IMR-90 (cell line): ENCODE results near the gene PIH1D1. TPM values are rescaled to one million over a fixed set of nuclear protein-coding genes. Genes with fewer than 3 reads are reported as not detected.

Experiments used
- ATAC-seq: fragments of 200-7000 bp; cut with Tn5 transposase; 2 replicates; pipeline ENCODE4 v1.9.1; 2020; ENCODE audit warnings: low read depth, mild to moderate bottlenecking, moderate library complexity
- BruUV-seq: library from RNA; stranded (reverse); fragments of 400-500 nt; replicated peaks from 2 replicates; lab custom pipeline; 2021; lab: Mats Ljungman, UMichigan
- CTCF ChIA-PET: fragments of 300-600 bp; formaldehyde crosslinking; extraction: SDS; loops from one replicate; lab custom pipeline; 2021; ENCODE audit warnings: antibody characterized with exemption; lab: Yijun Ruan, JAX
- POLR2A ChIA-PET: fragments of 300-600 bp; sonication (Branson Sonifier 250); formaldehyde crosslinking; loops from one replicate; lab custom pipeline; 2022; ENCODE audit warnings: antibody characterized with exemption; ENCODE audit not compliant: unreplicated experiment; lab: Charles Lee
- DNase-seq: peaks from one replicate; pipeline ENCODE4 v3.0.0; 2013
- H2AFZ ChIP-seq: replicated peaks from 2 replicates; pipeline ENCODE3; 2013; ENCODE audit warnings: low read length, mild to moderate bottlenecking; ENCODE audit not compliant: poor library complexity
- H2AK5ac ChIP-seq: 2 replicates; pipeline ENCODE4 v1.6.1; 2013; ENCODE audit warnings: low read depth, low read length, inconsistent platforms
- H2AK9ac ChIP-seq: replicated peaks from 2 replicates; pipeline ENCODE3; 2013; ENCODE audit warnings: mild to moderate bottlenecking, low read depth, low read length, moderate library complexity; ENCODE audit not compliant: poor library complexity
- H2BK120ac ChIP-seq: 2 replicates; pipeline ENCODE4 v1.6.1; 2013; ENCODE audit warnings: low read depth, low read length, inconsistent platforms
- H2BK15ac ChIP-seq: 3 replicates; pipeline ENCODE4 v1.6.1; 2013; ENCODE audit warnings: low read depth, low read length, inconsistent platforms
- H2BK20ac ChIP-seq: 2 replicates; pipeline ENCODE4 v1.6.1; 2013; ENCODE audit warnings: low read depth, mild to moderate bottlenecking, inconsistent platforms, low read length, moderate library complexity
- H2BK5ac ChIP-seq: 2 replicates; pipeline ENCODE4 v1.6.1; 2013; ENCODE audit warnings: mild to moderate bottlenecking, low read depth, low read length, inconsistent platforms; ENCODE audit not compliant: poor library complexity, severe bottlenecking
- H3K14ac ChIP-seq: replicated peaks from 2 replicates; pipeline ENCODE4 v1.6.1; 2013; ENCODE audit warnings: low read depth, low read length, inconsistent platforms
- H3K18ac ChIP-seq: 2 replicates; pipeline ENCODE4 v1.6.1; 2013; ENCODE audit warnings: low read depth, low read length, control low read depth
- H3K23ac ChIP-seq: 2 replicates; pipeline ENCODE4 v1.6.1; 2013; ENCODE audit warnings: low read depth, low read length, inconsistent platforms
- H3K27ac ChIP-seq: 2 replicates; pipeline ENCODE4 v1.5.1; 2013; ENCODE audit warnings: mild to moderate bottlenecking, control low read depth, low read length; ENCODE audit not compliant: insufficient read depth
- H3K27me3 ChIP-seq: 2 replicates; pipeline ENCODE4 v1.6.1; 2013; ENCODE audit warnings: low read length; ENCODE audit not compliant: control insufficient read depth, insufficient read depth
- H3K36me3 ChIP-seq: 2 replicates; pipeline ENCODE4 v1.6.1; 2013; ENCODE audit warnings: low read length, mixed read lengths; ENCODE audit not compliant: control insufficient read depth, insufficient read depth
- H3K4ac ChIP-seq: 2 replicates; pipeline ENCODE4 v1.6.1; 2013; ENCODE audit warnings: low read depth, low read length, inconsistent platforms
- H3K4me1 ChIP-seq: 2 replicates; pipeline ENCODE4 v1.6.1; 2013; ENCODE audit warnings: low read length, mixed read lengths; ENCODE audit not compliant: control insufficient read depth, insufficient read depth
- H3K4me2 ChIP-seq: 2 replicates; pipeline ENCODE4 v1.6.1; 2013; ENCODE audit warnings: low read depth, mild to moderate bottlenecking, control low read depth, low read length, moderate library complexity
- H3K4me3 ChIP-seq: 2 replicates; pipeline ENCODE4 v1.5.1; 2013; ENCODE audit warnings: low read depth, mild to moderate bottlenecking, control low read depth, low read length, moderate library complexity; ENCODE audit not compliant: insufficient read depth
- H3K56ac ChIP-seq: 2 replicates; pipeline ENCODE4 v1.6.1; 2013; ENCODE audit warnings: low read length, inconsistent platforms; ENCODE audit not compliant: insufficient read depth; ENCODE audit errors: extremely low read depth
- H3K79me1 ChIP-seq, 2 experiments: 2 replicates each; pipeline ENCODE4 v1.6.1; 2013; ENCODE audit warnings: low read length in 2 of 2, inconsistent platforms in 1 of 2, low read depth in 1 of 2
- H3K9ac ChIP-seq: 2 replicates; pipeline ENCODE4 v1.6.1; 2013; ENCODE audit warnings: low read depth, low read length, control low read depth
- H3K9me1 ChIP-seq: 2 replicates; pipeline ENCODE4 v1.6.1; 2013; ENCODE audit warnings: low read length, inconsistent platforms; ENCODE audit not compliant: insufficient read depth
- H3K9me3 ChIP-seq: 2 replicates; pipeline ENCODE4 v1.6.1; 2013; ENCODE audit warnings: low read length; ENCODE audit not compliant: control insufficient read depth, insufficient read depth
- H4K20me1 ChIP-seq: 2 replicates; pipeline ENCODE4 v1.6.1; 2013; ENCODE audit warnings: low read length, inconsistent platforms; ENCODE audit not compliant: insufficient read depth
- H4K5ac ChIP-seq: 2 replicates; pipeline ENCODE4 v1.6.1; 2013; ENCODE audit warnings: mild to moderate bottlenecking, low read depth, low read length, control low read depth
- H4K8ac ChIP-seq, 2 experiments: 2 replicates each; pipeline ENCODE4 v1.6.1; 2013; ENCODE audit warnings: low read depth in 2 of 2, low read length in 2 of 2, control low read depth in 1 of 2, inconsistent platforms in 1 of 2
- H4K91ac ChIP-seq: 2 replicates; pipeline ENCODE4 v1.6.1; 2013; ENCODE audit warnings: low read depth, low read length, inconsistent platforms; ENCODE audit not compliant: insufficient read depth
- BHLHE40 ChIP-seq: fragments of 150-350 bp; IDR thresholded peaks from 2 replicates; pipeline ENCODE4 v1.6.1; 2016; ENCODE audit warnings: mild to moderate bottlenecking, low read depth, low read length
- CEBPB ChIP-seq: IDR thresholded peaks from 2 replicates; pipeline ENCODE4 v1.6.1; 2012; ENCODE audit warnings: low read depth, low read length, improper control_type of control experiment
- CTCF ChIP-seq: conservative IDR thresholded peaks from 2 replicates; pipeline ENCODE4 v1.5.1; 2012; ENCODE audit warnings: mild to moderate bottlenecking, low read depth, low read length, improper control_type of control experiment
- FOS ChIP-seq: fragments of 150-350 bp; IDR thresholded peaks from 2 replicates; pipeline ENCODE4 v1.6.1; 2016; ENCODE audit warnings: low read depth, low read length
- MAZ ChIP-seq: IDR thresholded peaks from 2 replicates; pipeline ENCODE4 v1.6.1; 2012; ENCODE audit warnings: low read depth, mild to moderate bottlenecking, low read length, improper control_type of control experiment, moderate library complexity, borderline replicate concordance
- MXI1 ChIP-seq: IDR thresholded peaks from 2 replicates; pipeline ENCODE4 v1.6.1; 2012; ENCODE audit warnings: low read depth, mild to moderate bottlenecking, low read length, moderate library complexity, borderline replicate concordance
- POLR2A ChIP-seq: IDR thresholded peaks from 2 replicates; pipeline ENCODE4 v1.6.1; 2012; ENCODE audit warnings: mild to moderate bottlenecking, low read depth, low read length
- RAD21 ChIP-seq: IDR thresholded peaks from 2 replicates; pipeline ENCODE4 v1.6.1; 2012; ENCODE audit warnings: low read length, improper control_type of control experiment
- RFX5 ChIP-seq: IDR thresholded peaks from 2 replicates; pipeline ENCODE4 v1.8.0; 2012; ENCODE audit warnings: low read depth, mild to moderate bottlenecking, low read length, moderate library complexity
- SMC3 ChIP-seq: fragments of 150-350 bp; IDR thresholded peaks from 2 replicates; pipeline ENCODE4 v1.6.1; 2016; ENCODE audit warnings: low read depth, mild to moderate bottlenecking, antibody characterized with exemption, low read length, moderate library complexity
- USF2 ChIP-seq: fragments of 150-350 bp; IDR thresholded peaks from 2 replicates; pipeline ENCODE4 v1.6.1; 2017; ENCODE audit warnings: mild to moderate bottlenecking, antibody characterized with exemption, low read length, low read depth
- WGBS, 2 experiments: methylation state at CpG; one replicate each; pipeline versions ENCODE4 v1.1.5 to v1.1.7; 2013; ENCODE audit warnings: missing lambda C conversion rate in 2 of 2; ENCODE audit not compliant: insufficient read length in 1 of 2; ENCODE audit errors: extremely low coverage in 2 of 2; 5-methylcytosine and 5-hydroxymethylcytosine counted together
- dilution Hi-C: fragments of 300-500 bp; cut with HindIII; formaldehyde crosslinking; loops from one replicate; pipeline ENCODE4 v1.14.3; 2018; ENCODE audit warnings: low sequenced_read_pairs; ENCODE audit not compliant: unreplicated experiment
- in situ Hi-C: fragments of 300-500 bp; cut with MboI; formaldehyde crosslinking; loops from 3 replicates; pipeline ENCODE4 v1.14.3; 2019; ENCODE audit warnings: low sequenced_read_pairs, inconsistent platforms, mixed read lengths
- intact Hi-C: fragments of 100-400 bp; cut with micrococcal nuclease; formaldehyde crosslinking; loops from 2 replicates; pipeline ENCODE4 v1.10.0; 2022
- polyA plus RNA-seq, 3 experiments: library from polyadenylated mRNA; depleted of rRNA; stranded (reverse); fragments of >200 nt; gene quantifications; 2 replicates each; pipeline ENCODE4 v1.2.3, GENCODE V29; 2012; ENCODE audit warnings: low replicate concordance in 1 of 3
- total RNA-seq: library from RNA; depleted of rRNA; stranded (reverse); fragments of >200 nt; gene quantifications from 2 replicates; pipeline ENCODE4 v1.2.3, GENCODE V29; 2012

The PIH1D1 gene
- total and polyA plus RNA-seq, 2 of the 4 experiments (the other 2 are of a cell fraction): 77.9 to 122 TPM

GRCh38 chr19:49463960-49464740 lies 12.5 kb upstream of the PIH1D1 start:
- intact Hi-C loops: no loop called here
- 88% methylated on average over 20 of the region's 39 CpGs; no CpG with 5 or more reads in 1 of the 2 experiments for WGBS, 2 experiments
- Histone ChIP-seq H3K14ac (no peak overlapping the region), H3K4ac (no peak overlapping the region), H3K56ac (no peak overlapping the region), H2AK5ac (no peak overlapping the region), H3K79me1 (no peaks in the 10 kb centered on the region), H3K18ac (no peak overlapping the region), H4K20me1 (no peaks in the 10 kb centered on the region), H3K4me1 (peaks cover 2% of the 10 kb centered on the region; the same call in 1 of the 2 replicates), H3K4me2 (no peak overlapping the region), H2BK20ac (no peak overlapping the region), H4K8ac (no peak overlapping the region), H3K9me3 (no peaks in the 10 kb centered on the region), H3K27me3 (no peaks in the 10 kb centered on the region), H2BK5ac (no peak overlapping the region), H2AFZ (peak overlapping the region; percentile 21), H3K9me1 (peaks cover 2% of the 10 kb centered on the region; the same call in 1 of the 2 replicates), H3K36me3 (peaks cover 10% of the 10 kb centered on the region), H4K91ac (no peak overlapping the region), H3K9ac (no peak overlapping the region), H4K5ac (no peak overlapping the region), H3K27ac (no peak overlapping the region), H3K23ac (no peak overlapping the region), H2BK15ac (no peak overlapping the region), H2BK120ac (no peak overlapping the region), H3K4me3 (no peak overlapping the region), H2AK9ac (no peak overlapping the region)
- dilution Hi-C loops: no loop called here
- BruUV-seq: no TSS peak
- ChIA-PET POLR2A (no interaction called here), CTCF (no interaction called here)
- TF ChIP-seq MXI1 (no peak), USF2 (no peak), RAD21 (no peak), MAZ (no peak), CEBPB (no peak), BHLHE40 (no peak), SMC3 (no peak), POLR2A (no peak), CTCF (no peak), FOS (no peak), RFX5 (no peak)
- DNase-seq: no peak
- no peak for ATAC-seq
- in situ Hi-C loops: no loop called here
